ENCODE measurements around the gene ANO4.

ANO4 gene

GRCh38 chr12:100826323-100826722 is 31.7 kb downstream of the ANO4 start:
- no peak for DNase-seq (ENCODE audit: low read depth)
- TF ChIP-seq CTCF (IDR thresholded peaks at IDR 0.05; ENCODE audit: low read depth, low read length, missing control alignments) = no peak
- no peak overlapping the region for H3K4me3 ChIP-seq (ENCODE audit: low read depth, low read length)

DNA sequence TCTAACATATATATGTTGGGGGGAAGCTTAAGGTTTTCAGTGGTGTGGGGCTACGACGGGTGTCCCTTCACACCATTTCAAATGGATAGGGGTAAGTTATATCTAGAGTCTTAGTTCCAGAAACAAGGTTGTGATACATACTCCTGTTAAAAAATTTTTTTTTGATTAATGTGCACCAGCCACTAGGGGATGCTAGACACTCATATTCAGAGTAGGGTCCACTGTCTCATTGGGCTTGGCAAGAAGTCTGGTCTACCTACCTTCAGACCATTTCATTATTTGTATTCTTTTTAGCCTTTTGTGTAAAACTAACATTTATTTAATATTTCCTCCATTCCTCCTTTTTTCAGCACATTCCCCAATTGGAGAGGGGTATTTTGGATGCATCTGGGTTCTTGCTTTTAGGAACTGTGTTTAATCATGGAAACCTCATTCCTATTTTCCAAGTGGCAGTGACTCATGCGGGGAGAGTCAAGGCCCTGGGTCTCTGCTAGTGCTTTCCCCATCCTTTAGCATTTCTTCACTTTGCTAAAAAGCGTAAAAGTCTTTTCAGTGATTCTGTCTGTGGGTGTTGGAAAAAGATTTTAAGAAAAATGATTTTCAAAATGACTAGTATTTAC is 33.4 kb downstream of the ANO4 start:
- peak; percentile 7 for DNase-seq (ENCODE audit: low read depth)
- peak; percentile 78 for TF ChIP-seq CTCF (IDR thresholded peaks at IDR 0.05; ENCODE audit: low read depth, low read length, missing control alignments)
- no peak overlapping the region for H3K4me3 ChIP-seq (ENCODE audit: low read depth, low read length)

DNA sequence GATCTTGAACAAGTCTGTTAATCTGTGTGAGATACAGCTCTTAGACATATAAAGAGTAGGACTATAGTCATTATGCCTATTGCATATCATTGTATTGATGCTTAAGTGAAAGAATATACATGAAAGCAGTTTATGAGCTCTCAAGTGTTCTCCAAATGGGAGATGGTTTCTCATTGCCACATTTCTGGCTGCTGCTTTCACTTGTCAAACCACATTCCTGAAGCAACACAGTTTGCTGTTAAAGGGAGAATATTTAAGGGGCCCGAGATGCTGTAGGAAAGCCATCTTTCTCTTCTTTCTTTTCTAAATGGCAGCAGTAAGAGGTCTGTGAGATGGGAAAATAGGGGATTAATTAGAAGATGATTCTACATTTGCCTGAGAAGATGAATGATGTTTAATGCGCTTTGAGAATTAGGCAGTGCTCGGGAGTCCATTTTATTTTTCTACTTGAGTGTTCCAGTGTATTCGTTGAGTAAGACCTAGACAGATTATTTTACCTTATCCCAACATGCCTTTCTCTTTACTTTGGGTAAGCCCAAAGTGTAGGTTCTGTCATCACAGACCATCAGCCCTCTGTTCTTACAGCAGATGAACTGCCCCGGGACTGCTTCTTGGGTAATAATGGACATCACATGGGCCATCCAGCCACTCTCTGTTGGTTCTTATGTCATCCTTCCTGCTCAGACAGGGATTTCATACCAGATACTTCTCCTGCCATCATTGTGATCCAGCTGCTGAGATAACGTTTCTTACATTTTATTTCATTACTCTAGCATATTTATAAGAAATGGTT is 35.6 kb downstream of the ANO4 start:
- DNase-seq (ENCODE audit: low read depth) = no peak
- TF ChIP-seq CTCF (IDR thresholded peaks at IDR 0.05; ENCODE audit: low read depth, low read length, missing control alignments) = no peak

DNA sequence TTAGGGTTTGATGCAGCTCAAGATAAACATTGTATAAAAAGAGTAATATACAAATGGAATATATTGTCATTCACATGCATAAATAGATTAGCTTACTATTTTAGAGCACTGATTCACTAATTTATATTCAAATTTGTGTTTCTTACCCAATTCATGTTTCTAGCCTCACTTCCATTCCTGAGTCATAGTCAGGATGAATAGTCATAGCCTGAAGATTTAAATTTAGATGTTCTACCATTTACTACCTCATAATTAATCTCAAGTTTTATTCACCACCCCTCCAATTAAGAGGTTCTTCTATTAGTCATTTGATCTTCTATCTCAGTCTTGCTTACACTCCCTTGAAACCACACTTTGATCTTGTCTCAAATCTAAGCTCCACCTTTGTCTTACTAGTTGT is 38.7 kb downstream of the ANO4 start:
- no peak for DNase-seq (ENCODE audit: low read depth)
- H3K4me3 ChIP-seq (ENCODE audit: low read depth, low read length) = no peak overlapping the region
- TF ChIP-seq CTCF (IDR thresholded peaks at IDR 0.05; ENCODE audit: low read depth, low read length, missing control alignments) = no peak

More for the DNA sequence above, 35.6 kb downstream of the ANO4 start:
- no peak overlapping the region for H3K4me3 ChIP-seq (ENCODE audit: low read depth, low read length)

GRCh38 chr12:100840748-100841147 is 46.2 kb downstream of the ANO4 start:
- TF ChIP-seq CTCF (IDR thresholded peaks at IDR 0.05; ENCODE audit: low read depth, low read length, missing control alignments) = no peak
- H3K4me3 ChIP-seq (ENCODE audit: low read depth, low read length) = no peak overlapping the region
- DNase-seq (ENCODE audit: low read depth) = no peak

DNA sequence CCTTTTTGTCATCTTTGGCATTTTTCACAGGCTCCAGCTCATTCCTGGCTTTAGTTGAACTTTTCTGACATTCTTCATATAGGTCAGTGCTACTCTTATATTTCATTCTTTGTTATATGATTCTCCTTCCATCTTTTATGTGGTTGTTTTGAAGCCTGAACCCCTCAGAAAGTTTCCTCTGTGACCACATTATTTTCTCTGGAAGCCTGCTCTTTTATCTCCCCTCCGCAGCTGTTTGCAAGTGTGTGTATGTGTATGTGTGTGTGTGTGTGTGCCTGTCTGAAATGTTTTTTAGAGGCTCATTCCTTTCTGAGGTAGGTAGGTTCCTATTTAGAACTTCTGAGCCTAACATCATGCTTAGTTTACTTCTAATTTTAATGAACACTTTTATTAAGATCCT is 47.6 kb downstream of the ANO4 start:
- DNase-seq (ENCODE audit: low read depth) = no peak
- no peak overlapping the region for H3K4me3 ChIP-seq (ENCODE audit: low read depth, low read length)
- TF ChIP-seq CTCF (IDR thresholded peaks at IDR 0.05; ENCODE audit: low read depth, low read length, missing control alignments) = no peak
